ENCODE measurements around the gene TSEN34.
A peak's percentile ranks its signal among the peaks of the same experiment; 100 is the strongest.

TSEN34 gene

GRCh38 chr19:54191011-54191810 lies at the start of gene TSEN34:
Gene TSEN34 (plus strand): TSS chr19:54191308. CDS start chr19:54191365, 57 bp downstream.
- peak; percentile 69 for DNase-seq (ENCODE audit: low spot score)

GRCh38 chr19:54141356-54141755 lies 49.8 kb upstream of the TSEN34 start:
- no peak for DNase-seq (ENCODE audit: low spot score)

- DNase-seq (ENCODE audit: low spot score): no peak
These were observed 48.8 kb upstream of the TSEN34 start for GRCh38 chr19:54142166-54142780.

- DNase-seq (ENCODE audit: low spot score): no peak
These were observed 45.5 kb upstream of the TSEN34 start for GRCh38 chr19:54145541-54146158.

GRCh38 chr19:54147676-54148075 lies 43.4 kb upstream of the TSEN34 start:
- no peak for DNase-seq (ENCODE audit: low spot score)

GRCh38 chr19:54148158-54148557 lies 43.0 kb upstream of the TSEN34 start:
- DNase-seq (ENCODE audit: low spot score): no peak

- DNase-seq (ENCODE audit: low spot score): no peak
These were observed 41.9 kb upstream of the TSEN34 start for GRCh38 chr19:54149021-54149812.

DNA sequence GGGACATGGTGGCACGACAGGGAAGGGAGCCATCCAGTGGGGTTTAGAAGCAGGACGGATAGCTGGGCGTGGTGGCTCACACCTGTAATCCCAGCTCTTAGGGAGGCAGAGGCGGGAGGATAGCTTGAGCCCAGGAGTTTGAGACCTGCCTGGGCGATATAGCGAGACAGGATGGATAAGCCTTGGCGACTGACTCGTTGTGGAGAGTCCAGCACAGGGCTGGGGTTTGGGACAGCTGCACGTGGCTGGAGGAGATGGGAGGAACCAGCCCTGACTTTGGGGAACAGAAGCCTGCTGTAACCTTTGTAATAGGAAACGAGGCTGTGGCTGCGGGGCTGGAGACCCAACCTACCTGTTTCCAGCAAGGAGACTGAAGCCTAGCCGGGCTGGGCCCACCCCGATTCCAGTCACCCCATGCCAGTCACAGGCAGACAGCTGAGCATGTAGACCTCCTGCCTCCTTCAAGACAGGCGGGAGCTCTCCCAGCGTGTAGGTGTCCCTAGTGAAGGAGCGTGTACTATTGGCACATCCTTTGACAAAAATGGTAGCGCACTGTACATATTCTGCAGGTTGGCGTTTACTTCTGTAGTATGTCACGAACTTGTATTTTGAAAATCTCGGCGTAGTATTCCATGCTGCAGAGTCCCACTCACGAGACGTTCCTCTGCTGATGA lies 39.6 kb upstream of the TSEN34 start:
- no peak for DNase-seq (ENCODE audit: low spot score)

- DNase-seq (ENCODE audit: low spot score): no peak
These were observed 38.8 kb upstream of the TSEN34 start for GRCh38 chr19:54152267-54152666.

- no peak for DNase-seq (ENCODE audit: low spot score)
These were observed 38.1 kb upstream of the TSEN34 start for GRCh38 chr19:54152878-54153524.

GRCh38 chr19:54153731-54154326 lies 37.3 kb upstream of the TSEN34 start:
- DNase-seq (ENCODE audit: low spot score): no peak

- DNase-seq (ENCODE audit: low spot score): no peak
These were observed 36.3 kb upstream of the TSEN34 start for GRCh38 chr19:54154603-54155345.

GRCh38 chr19:54155694-54156093 lies 35.4 kb upstream of the TSEN34 start:
- DNase-seq (ENCODE audit: low spot score): no peak

- DNase-seq (ENCODE audit: low spot score): no peak
These were observed 34.6 kb upstream of the TSEN34 start for GRCh38 chr19:54156490-54156889.

DNA sequence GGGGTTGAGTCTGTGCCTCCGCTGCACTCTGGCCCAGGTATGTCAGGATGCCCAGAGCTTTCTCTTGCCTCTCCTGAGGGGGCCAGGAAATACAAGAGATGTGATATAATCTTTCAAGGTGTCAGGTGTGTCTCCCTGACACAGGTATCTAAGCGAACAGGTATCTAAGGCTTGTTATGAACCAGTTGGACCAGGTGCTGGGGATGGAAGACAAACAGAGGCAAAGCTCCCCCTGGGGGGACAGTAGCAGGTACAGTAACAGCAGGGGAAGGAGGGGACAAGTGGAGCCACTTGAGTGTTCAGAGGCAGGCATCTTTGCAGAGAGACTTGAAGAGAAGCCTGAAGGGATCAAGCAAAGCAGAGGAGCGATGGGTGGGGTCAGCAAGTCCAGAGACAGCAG lies 34.2 kb upstream of the TSEN34 start:
- DNase-seq (ENCODE audit: low spot score): no peak

DNA sequence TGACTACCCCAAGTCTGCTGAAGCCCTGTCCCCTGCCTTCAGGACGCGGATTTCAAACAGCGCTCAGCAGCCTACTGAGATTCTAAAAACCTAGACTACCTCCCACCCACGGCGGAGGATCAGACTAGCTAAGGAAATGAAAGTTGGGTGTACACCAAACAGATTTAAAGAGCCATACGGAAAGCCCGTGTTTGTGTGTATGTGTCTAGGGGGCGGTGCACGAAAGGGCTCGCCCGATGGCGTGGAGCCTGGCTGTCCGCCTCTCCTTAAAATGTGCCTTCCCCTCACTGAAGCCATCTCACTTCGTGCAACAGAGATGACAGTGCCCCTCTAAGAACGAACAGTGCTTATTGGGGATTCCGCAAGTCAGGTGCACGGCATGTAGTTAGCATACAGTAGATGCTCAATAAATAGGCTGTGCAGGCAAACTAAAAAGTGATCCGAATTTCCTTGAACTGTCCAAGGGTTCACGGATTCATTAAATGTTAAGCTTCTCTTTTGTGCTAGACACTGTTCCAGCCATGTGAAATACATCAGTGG lies 32.2 kb upstream of the TSEN34 start:
- DNase-seq (ENCODE audit: low spot score): no peak

DNA sequence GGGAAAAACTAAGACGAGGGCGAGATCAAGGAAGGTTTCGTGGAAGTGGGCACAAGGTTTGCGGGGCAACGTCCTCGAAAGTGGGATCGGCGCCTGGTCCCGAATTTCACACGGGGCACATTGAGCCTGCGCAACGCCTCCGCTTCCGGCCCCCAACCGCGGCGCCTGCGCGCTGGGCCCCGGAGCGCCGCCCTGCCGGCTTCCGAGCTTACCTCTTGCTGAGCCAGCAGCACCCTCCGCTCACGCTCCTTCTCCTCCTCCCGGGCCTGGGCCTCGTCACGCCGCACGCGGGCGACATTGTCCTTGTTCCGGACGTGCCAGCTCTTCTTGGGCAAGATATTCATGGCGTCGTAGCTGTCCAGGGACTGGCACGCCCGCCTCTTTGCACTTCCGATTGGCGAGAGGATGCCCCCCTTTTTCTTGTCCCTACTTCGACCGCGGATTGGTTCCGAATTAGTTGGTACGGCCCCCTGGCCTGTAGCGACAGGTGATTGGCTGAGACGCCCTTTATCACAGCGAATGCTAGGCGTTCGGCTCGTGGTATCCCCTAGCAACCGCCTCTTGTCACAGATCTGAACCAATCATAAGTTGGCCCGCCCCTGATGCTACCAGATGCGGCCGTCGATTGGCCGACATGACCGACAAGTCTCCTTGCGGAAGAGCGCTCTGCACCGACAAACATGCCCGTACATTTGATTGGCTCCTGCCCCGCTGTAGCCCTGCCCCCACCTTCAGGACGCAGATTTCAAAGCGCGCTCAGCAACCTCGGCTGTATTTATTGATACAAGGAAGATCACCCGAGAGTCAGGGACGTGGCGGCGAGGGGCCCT lies 31.5 kb upstream of the TSEN34 start, which contains the start of gene LENG1:
TSS of gene LENG1 (minus strand) at position 370 of the 830 bp plus-strand sequence. CDS start at position 344, 26 bp downstream.
- DNase-seq (ENCODE audit: low spot score): peak; percentile 100

GRCh38 chr19:54160182-54160811 lies 30.8 kb upstream of the TSEN34 start:
- no peak for DNase-seq (ENCODE audit: low spot score)

Measured in HuH-7 (cell line).